HG03575 (cell line): ENCODE results near the gene WDR88.
A peak's percentile ranks its signal among the peaks of the same experiment; 100 is the strongest.
"Not testable (repeated sequence)": the region's sequence is repeated elsewhere in the genome, so short reads cannot be mapped to it uniquely, and the experiment has no call there.

Experiments used
- ATAC-seq: cut with Tn5 transposase; IDR thresholded peaks from one replicate; pipeline ENCODE4 v1.9.1; 2021; ENCODE audit not compliant: unreplicated experiment, insufficient number of reproducible peaks, low FRiP score; ENCODE audit errors: extremely low read depth

Gene WDR88

DNA sequence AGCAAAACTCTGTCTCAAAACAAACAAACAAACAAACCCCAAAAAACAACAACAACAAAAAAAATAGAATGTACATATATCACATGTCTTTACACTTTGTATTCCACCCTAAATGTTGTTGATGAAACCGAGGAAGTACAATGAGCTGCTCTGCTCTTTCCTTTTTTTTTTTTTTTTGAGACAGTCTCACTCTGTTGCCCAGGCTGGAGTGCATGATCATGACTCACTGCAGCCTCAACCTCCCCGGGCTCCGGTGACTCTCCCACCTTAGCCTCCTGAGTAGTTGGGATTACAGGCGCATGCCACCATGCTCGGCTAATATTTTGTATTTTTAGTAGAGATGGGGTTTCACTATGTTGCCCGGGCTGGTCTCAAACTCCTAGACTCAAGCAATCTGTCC lies 31.6 kb downstream of the WDR88 start:
- ATAC-seq, result no peak

DNA sequence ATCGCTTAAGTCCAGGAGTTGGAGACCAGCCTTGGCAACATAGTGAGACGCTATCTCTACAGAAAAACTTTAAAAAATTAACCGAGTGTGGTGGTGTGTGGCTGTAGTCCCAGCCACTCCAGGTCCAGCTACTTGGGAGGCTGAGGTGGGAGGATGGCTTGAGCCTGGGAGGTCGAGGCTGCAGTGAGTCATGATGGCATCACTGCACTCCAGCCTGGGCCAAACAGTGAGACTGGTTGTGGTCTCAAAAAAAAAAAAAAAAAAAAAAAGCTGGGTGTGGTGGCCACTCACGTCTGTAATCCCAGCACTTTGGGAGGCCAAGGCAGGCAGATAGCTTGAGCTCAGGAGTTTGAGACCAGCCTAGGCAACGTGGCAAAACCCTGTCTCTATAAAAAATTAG lies 34.1 kb downstream of the WDR88 start:
- ATAC-seq, result not testable (repeated sequence)

DNA sequence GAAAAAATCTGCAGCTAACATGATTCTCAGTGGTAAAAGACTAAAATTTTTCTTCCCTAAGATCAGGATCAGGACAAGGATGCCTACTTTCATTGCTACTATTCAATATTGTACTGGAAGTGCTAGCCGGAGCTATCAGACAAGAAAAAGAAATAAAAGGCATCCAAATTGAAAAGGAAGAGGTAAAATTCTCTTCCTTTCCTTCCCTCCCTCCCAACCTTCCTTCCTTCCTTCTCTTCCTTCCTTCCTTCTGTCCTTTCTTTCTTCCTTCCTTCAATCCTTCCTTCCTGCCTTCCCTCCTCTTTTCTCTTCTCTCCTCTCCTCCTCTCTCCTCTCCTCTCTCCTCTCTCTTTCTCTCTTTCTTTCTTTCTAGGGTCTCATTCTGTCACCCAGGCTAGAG lies 35.5 kb downstream of the WDR88 start:
- ATAC-seq, result no peak

DNA sequence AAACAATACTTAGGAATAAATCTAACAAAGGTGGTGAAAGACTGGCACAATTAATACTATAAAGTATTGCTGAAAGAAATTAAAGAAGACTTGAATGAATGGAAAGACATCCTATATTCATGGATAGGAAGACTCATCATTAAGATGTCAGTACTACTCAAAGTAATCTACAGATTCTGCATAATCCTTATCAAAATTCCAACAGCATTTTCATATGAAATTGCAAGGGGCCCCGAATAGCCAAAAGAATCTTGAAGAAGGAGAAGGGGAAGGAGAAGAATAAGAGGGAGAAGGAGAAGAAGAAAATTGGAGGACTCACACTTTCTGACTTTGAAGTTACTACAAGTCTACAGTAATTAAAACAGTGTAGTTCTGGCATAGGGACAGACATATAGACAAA lies 36.6 kb downstream of the WDR88 start:
- no peak for ATAC-seq

DNA sequence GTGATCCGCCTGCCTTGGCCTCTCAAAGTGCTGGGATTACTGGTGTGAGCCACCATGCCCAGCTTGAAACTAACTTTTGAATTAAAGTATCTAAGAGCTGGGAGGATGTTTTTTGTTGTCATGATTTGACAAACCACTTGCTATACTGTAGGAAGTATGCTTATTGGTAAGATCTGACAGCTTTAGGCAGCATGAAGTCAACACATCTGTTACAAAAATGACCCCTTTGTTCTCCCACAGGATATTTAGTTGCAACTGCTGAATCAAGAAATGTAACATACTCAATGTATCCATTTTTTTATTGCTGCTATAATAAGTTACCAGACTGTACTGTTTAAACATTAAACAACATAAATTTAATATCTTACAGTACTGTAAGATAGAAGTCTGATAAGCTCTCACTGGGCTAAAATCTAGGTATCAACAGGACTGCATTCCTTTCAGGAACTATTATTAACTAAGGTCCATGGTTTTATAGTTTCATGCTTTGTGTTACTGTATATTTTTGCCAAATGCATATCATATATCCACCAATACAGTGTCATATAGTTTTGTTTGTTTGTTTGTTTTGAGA lies 39.4 kb downstream of the WDR88 start:
- ATAC-seq, result no peak

DNA sequence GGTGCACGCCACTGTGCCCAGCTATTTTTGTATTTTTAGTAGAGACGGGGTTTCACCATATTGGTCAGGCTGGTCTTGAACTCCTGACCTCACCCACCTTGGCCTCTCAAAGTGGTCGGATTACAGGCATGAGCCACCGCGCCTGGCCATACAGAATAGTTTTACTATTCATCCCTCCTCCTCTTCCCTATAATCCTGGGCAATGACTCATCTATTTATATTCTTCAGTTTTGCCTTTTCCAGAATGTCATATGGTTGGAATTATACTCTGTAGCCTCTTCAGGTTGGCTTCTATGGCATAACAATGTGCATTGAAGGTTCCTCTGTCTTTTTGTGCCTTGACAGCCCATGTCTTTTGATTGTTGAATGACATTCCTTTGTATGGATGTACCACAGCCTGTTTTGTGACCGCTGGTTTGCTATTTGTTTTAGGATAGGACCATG lies 40.0 kb downstream of the WDR88 start:
- ATAC-seq, result no peak

DNA sequence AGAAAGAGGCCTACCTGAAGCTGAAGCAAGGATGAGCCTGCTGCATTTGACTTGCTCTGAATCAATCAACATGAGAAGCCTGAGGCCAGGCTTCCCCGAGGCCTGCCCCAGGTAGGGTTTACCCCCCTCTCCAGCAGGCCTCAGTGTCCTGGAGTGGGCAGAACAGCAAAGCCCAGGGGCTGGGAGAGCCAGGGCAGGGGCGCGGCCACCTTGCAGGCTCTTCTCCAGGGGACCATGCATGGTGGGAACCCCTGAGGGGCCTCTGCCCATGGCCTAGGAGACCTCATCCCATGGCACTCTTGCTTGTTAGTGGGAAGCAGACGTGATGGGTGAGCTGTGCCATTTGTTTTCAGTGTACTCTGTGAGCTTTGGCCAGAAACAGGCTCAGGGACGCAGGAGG lies 42.3 kb downstream of the WDR88 start:
- ATAC-seq, result no peak

DNA sequence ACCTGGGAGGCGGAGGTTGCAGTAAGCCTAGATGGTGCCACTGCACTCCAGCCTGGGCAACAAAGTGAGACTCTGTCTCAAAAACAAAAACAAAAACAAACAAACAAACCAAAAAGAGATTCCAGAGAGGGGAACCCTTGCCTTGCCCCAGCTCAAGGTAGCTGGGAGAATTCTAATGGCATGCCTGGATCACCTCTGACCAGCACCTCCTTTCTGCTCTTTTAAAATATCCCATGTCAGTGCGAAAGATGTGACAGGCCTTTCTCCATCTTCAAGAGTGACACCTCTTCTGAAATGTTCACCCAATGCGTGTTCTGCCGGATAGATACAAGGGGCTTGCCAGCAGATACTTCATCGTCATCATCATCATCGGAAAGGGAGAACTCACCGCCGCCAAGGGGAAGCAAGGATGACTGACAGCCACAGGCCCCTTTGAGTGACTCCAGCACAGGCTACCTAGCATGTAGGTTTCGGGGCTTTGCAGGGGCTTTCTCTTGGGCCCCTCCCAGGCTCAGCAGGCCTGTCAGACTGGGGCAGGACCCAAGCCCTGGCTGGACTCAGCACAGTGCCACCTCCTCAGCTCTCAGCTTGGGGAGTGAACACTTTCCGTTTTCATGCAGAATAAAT lies 43.4 kb downstream of the WDR88 start:
- ATAC-seq, result no peak

DNA sequence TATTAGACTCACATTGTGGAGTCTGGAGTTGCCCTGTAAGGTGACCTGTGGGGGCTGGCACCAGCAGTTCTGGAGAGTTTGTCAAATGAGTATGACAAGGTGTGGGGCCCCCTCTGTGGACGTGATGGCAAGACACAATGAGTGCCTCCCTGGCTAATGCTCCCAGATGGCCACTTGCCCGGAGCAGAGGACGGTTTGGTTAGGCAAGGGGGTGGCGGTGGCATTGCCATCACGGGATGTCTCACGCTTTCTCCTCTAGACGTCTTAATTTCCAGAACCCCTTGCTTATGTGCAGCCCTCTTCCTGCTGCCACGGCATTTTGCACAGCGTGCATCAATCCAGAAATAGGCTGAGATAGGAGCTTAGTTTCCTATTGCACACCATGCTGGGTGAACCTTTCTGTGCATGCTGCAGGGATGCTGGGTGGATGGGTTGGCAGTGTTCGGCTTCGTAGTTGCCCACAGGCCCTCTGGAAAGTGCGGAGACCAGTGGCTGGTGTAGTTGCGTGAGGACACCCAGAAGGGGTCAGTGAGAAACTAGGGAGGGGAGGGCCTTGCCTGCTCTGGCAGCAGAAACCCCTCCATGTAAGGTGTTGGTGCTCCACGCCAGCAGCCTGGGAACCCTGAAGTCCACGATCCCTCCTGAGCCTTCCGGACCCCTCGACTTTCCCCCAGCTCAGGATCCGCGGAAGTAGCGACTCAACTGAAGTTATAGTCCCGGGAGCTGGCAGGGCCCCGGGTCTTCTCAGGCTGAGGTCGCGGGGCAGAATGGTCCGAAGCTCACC lies 44.2 kb downstream of the WDR88 start:
- no peak for ATAC-seq

DNA sequence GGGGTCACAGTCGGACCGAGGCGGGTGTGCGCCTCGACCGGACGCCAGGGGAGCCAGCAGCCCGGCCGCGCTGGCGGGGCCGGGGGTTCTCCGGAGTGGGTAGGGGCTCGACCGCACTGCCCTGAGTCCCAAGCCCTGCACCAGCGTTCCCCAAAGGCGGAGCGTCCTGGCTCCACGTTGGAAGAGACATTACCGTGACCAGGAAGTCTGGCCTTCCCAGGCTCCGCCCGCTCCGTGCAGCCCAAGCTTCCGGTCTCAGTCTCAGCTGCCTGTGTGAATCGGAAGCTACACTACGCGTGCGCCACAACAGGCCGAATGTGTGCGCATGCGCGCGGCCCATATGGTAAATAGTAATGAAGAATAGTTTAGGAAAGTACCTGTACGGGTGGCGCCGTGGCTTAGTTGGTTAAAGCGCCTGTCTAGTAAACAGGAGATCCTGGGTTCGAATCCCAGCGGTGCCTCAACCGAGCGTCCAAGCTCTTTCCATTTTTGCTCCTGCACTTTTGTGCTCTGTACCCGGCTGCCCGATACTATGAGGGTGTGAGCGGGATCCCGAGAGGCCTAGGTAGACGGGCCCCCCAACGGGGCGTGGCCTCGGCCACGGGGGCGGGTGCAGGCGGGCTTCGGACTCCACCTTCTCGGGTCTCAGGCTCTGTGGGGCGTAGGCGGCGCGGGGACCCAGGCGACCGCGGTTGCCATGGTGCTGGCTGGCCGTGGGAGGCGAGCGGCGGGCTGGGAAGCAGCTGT lies 44.9 kb downstream of the WDR88 start:
- peak; percentile 73 for ATAC-seq

DNA sequence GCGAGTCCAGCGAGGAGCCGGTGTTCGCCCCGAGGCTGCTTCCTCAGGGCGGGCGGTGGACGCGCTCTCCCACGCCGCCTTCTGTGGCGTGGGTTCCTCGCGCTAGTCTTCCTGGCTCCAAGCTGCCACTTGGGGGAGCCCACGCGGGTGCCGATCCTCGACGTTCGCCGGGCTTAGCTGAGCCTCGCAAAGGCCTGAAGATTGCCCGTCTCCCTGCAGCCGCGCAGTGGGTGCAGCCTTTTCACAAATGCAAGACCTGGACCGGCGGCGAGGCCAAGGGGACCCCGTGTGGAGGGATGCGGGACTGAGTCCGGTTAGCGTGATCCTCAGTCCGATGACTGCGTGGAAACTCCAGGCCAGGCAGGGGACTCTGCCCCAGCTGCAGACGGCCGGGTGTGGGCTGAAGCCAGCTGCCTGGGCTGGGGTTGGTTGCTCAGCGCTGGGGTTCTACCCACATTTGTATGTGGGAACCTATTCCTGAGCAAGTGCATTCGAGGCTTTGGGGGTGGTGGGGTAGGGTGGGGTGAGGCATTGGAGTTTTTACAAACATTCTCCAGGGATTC lies 45.6 kb downstream of the WDR88 start:
- peak; percentile 10 for ATAC-seq

DNA sequence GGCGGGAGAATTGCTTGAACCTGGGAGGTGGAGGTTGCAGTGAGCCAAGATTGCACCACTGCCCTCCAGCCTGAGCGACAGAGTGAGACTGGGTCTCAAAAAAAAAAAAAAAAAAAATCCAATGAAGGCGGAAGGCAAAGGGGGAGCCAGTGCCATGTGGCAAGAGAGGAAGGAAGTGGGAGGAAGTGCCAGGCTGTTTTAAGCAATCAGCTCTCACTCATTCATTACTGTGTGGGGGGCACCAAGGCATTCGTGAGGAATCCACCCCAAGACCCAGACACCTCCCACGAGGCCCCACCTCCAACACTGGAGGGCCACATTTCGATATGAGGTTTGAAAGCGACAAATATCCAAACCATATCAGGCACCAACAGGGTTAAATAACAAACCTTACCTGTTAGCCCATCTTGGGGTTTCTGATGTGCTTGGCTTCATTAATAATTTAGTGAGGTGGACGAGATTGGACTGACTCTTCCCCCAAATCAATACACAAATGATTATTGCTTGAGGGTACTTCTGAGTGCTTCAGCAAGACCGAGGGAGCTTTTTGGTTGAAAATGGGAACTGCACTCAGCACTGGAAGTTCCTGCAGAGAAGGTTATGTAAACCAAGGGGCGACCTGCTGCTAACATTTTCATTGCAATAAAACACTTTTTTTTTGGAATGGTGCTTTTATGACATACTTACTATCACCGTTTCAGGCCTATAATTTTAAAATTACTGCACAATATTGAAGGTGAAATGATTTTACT lies 54.7 kb downstream of the WDR88 start:
- no peak for ATAC-seq

DNA sequence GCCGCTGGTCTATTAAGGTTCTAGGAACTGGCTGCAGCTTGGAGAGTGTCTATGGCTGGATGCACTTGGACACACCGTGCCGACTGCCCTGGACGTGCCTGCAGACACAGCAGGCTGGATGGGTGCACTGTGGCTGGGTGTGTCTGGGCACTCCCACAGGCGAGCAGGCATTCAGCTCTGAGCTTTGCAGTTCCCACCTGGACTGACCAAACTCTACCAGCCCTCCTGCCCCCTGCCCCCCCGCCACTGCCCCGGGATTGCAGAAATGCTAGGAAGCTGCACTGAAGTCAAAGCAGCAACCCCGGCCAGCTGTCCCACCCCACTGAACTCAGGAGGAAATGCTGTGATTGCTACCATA lies 55.2 kb downstream of the WDR88 start:
- ATAC-seq, result no peak

DNA sequence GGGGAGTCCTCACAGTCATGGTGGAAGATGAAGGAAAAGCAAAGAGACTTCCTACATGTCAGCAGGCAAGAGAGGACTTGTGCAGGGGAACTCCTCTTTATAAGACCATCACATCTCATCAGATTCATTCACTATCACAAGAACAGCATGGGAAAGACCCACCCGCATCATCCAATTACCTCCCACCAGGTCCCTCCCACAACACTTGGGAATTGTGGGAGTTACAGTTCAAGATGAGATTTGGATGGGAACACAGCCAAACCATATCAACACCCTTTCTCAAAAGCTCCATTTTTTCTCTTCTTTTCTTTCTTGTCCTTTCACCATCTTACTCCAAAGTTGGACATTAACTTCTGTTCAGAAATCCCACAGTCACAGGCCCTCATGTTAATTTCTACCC lies 57.5 kb downstream of the WDR88 start:
- ATAC-seq, result no peak

DNA sequence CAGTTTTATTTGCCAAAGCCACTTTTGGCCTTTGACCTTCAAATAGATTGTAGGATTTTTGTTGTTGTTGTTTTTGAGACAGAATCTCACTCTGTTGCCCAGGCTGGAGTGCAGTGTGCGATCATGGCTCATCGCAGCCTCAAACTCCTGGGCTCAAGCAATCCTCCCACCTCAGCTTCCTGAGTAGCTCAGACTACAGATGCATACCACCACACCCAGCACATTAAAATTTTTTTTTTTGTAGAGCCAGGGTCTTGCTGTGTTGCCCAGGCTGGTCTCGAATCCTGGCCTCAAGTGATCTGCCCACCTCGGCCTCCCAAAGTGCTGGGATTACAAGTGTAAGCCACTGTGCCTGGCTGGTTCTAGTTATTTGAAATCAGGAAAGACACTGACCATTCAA lies 59.2 kb downstream of the WDR88 start:
- ATAC-seq, result not testable (repeated sequence)

DNA sequence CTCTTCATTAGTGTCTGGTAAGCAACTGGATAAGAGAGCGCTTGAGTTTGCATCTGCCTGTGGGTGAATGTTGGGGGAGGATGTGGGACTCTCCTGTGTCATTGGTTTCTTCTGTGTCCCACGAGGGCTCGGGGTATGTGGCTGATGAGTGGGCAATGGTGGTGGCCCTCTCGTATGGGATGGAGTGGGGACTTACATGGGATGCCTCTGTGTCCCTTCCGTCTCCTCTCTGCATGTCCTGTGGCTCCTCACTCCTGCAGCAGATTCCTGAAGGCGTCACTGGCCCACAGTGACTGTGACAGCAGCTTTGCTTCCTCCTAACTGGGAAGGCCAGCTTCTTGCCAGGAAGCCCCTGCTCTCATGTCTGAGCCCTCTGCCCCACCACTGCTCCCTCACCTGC lies 59.6 kb downstream of the WDR88 start:
- no peak for ATAC-seq

DNA sequence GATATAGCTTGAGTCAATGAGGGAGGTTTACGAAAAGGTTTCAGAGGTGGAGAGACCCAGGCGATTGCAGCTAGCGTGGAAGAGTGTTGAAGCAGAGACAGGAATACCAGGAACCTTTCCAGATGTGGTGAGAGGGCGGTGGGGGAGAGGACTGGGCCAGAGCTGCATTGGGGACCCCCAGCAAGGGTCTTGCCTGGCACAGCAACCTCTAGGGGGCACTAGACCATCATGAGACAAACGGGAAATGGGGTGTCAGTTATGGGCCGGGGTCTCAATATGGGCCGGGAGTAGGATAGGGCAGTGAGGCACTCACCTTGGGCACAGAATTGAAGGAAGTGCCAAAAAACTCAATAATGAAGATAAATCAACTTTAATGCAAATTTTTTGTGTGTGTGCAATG lies 60.1 kb downstream of the WDR88 start:
- ATAC-seq, result no peak

DNA sequence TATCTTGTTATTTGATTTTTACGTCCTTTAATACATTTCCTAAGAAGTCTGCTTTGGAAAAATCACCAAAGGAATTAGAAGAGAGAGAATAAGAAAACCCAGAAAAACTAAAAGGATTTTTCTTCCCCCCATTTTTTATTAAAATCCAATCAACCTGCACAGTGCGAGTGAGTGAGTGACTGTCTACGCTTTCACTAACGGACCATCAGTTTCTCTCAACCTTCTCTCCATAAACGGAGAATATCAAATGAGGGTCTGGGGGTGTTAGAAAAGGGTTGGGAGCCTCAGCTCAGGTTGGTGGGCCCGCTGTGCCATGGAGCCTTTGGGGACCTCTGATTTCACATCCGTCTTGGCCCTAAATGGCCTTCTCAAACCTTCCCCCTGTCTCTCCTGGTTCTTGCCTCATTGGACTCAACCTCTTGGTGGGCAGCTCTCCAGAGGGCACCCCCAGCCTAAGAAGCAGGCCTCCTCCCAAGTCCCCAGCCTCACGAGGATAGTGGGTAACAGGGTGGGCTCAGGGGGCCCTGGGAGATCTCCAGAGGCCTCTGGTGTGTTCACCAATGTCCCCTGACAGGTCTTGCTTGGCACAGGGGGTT lies 61.5 kb downstream of the WDR88 start:
- no peak for ATAC-seq
